ENCODE measurements around the gene NAALADL1. TPM values are rescaled to one million over a fixed set of nuclear protein-coding genes. Genes with fewer than 3 reads are reported as not detected.

Gene NAALADL1
- total RNA-seq, 2 donors from 2014 or later, result 2.2 to 4.5 TPM

DNA sequence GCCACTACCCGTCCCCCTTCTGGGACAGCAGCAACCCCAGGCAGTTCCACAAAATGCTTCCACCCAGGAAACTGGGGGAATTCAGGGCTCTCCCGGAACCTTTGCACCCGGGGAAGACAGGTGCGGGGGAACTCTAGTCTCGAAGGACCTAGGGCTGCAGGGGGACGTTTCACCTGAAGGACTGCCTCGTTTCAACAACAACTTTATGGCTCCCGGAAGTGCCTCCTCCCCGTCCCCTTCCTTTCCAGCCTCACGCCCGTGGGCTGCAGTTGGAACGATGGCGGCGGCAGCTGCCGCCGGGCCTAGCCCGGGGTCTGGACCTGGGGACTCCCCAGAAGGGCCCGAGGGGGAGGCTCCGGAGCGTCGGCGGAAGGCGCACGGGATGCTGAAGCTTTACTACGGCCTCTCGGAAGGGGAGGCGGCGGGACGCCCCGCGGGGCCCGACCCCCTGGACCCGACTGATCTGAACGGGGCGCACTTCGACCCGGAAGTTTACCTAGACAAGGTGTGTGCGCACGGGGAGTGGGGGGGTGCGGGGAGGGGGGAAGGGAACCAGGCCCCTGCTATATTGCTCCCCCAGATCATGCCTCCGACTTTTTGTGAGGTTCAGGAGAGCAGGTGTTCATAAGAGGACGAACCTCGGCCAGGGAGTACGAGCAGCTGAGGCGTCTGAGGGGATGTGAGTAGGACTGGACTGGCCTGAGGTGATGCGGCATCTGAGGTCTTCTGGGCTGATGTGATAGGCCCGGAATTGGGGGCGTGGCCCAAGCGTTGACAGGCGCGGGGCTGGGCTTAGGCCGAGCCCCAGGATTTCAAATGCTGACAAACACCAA is 37.8 kb upstream of the NAALADL1 start, which contains the start of gene VPS51:
VPS51 (plus strand) TSS at position 241 of the 833 bp plus-strand sequence; CDS start at position 278, 37 bp downstream.
- Mint-ChIP-seq H3K9me3 (no peaks in the 10 kb centered on the region), H3K27me3 (ENCODE audit: insufficient read depth) (no peaks in the 10 kb centered on the region), H3K27ac (peak within 1 kb of the TSS; percentile 98), H3K36me3 (ENCODE audit: low read depth) (peaks cover 12% of the 10 kb centered on the region), H3K4me3 (peak within 1 kb of the TSS; percentile 88), H3K4me1 (peaks cover 8% of the 10 kb centered on the region)
- 1 to 2% methylated on average over 11 to 52 of the region's 52 CpGs for WGBS, 2 experiments (ENCODE audit: insufficient coverage in 1 of 2, insufficient read length in 1 of 2)
- H3K27me3 ChIP-seq (ENCODE audit: control insufficient read depth, insufficient read depth, low read length, poor library complexity, severe bottlenecking), result no peaks in the 10 kb centered on the region
- TF ChIP-seq, protein P1, sequence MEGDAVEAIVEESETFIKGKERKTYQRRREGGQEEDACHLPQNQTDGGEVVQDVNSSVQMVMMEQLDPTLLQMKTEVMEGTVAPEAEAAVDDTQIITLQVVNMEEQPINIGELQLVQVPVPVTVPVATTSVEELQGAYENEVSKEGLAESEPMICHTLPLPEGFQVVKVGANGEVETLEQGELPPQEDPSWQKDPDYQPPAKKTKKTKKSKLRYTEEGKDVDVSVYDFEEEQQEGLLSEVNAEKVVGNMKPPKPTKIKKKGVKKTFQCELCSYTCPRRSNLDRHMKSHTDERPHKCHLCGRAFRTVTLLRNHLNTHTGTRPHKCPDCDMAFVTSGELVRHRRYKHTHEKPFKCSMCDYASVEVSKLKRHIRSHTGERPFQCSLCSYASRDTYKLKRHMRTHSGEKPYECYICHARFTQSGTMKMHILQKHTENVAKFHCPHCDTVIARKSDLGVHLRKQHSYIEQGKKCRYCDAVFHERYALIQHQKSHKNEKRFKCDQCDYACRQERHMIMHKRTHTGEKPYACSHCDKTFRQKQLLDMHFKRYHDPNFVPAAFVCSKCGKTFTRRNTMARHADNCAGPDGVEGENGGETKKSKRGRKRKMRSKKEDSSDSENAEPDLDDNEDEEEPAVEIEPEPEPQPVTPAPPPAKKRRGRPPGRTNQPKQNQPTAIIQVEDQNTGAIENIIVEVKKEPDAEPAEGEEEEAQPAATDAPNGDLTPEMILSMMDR (conservative IDR thresholded peaks at IDR 0.05), result no peak
- H3K4me1 ChIP-seq (ENCODE audit: control insufficient read depth, insufficient read depth, low read length), result peaks cover 5% of the 10 kb centered on the region
- H3K9me3 ChIP-seq (ENCODE audit: control insufficient read depth, low read length), result no peaks in the 10 kb centered on the region
- H3K27ac ChIP-seq (ENCODE audit: low read depth, low read length), result peak within 1 kb of the TSS; percentile 72
- H3K4me3 ChIP-seq (ENCODE audit: low read length), result peak within 1 kb of the TSS; percentile 86
- peaks cover 20% of the 10 kb centered on the region for H3K36me3 ChIP-seq (ENCODE audit: control insufficient read depth, insufficient read depth, low read length)
- peak; percentile 95 for DNase-seq
- peak within 1 kb of the TSS; percentile 75 for H3K9ac ChIP-seq (ENCODE audit: extremely low read depth, low read length, poor library complexity, severe bottlenecking)

DNA sequence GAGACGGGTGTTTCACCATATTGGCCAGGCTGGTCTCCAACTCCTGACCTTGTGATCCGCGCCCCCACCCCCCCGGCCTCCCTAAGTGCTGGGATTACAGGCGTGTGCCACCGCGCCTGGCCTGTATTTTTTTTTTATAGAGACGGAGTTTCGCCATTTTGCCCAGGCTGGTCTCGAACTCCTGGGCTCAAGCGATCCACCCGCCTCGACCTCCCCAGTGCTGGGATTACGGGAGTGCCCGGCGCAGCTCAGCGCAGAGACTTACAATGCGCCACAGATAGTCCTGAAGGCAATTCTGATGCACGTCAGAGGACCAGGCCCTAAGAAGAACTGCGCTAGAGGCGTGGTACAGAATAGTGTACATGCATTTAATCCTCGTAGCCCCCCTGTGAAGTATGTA is 37.1 kb upstream of the NAALADL1 start:
- peaks cover 8% of the 10 kb centered on the region for H3K4me1 Mint-ChIP-seq
- TF ChIP-seq, protein P1 (conservative IDR thresholded peaks at IDR 0.05), result no peak
- peak overlapping the region; percentile 88 for H3K4me3 Mint-ChIP-seq
- peak overlapping the region; percentile 98 for H3K27ac Mint-ChIP-seq
- no peaks in the 10 kb centered on the region for H3K27me3 Mint-ChIP-seq (ENCODE audit: insufficient read depth)
- H3K36me3 ChIP-seq (ENCODE audit: control insufficient read depth, insufficient read depth, low read length), result peaks cover 20% of the 10 kb centered on the region
- H3K4me3 ChIP-seq (ENCODE audit: low read length), result peak overlapping the region; percentile 86
- DNase-seq, result no peak
- peaks cover 13% of the 10 kb centered on the region for H3K36me3 Mint-ChIP-seq (ENCODE audit: low read depth)
- no peaks in the 10 kb centered on the region for H3K9me3 Mint-ChIP-seq
- H3K27ac ChIP-seq (ENCODE audit: low read depth, low read length), result no peak overlapping the region
- 90 to 92% methylated on average over 16 to 22 of the region's 22 CpGs for WGBS, 2 experiments (ENCODE audit: insufficient coverage in 1 of 2, insufficient read length in 1 of 2)
- H3K9me3 ChIP-seq (ENCODE audit: control insufficient read depth, low read length), result no peaks in the 10 kb centered on the region
- H3K4me1 ChIP-seq (ENCODE audit: control insufficient read depth, insufficient read depth, low read length), result peaks cover 5% of the 10 kb centered on the region
- H3K9ac ChIP-seq (ENCODE audit: extremely low read depth, low read length, poor library complexity, severe bottlenecking), result no peak overlapping the region
- no peaks in the 10 kb centered on the region for H3K27me3 ChIP-seq (ENCODE audit: control insufficient read depth, insufficient read depth, low read length, poor library complexity, severe bottlenecking)

DNA sequence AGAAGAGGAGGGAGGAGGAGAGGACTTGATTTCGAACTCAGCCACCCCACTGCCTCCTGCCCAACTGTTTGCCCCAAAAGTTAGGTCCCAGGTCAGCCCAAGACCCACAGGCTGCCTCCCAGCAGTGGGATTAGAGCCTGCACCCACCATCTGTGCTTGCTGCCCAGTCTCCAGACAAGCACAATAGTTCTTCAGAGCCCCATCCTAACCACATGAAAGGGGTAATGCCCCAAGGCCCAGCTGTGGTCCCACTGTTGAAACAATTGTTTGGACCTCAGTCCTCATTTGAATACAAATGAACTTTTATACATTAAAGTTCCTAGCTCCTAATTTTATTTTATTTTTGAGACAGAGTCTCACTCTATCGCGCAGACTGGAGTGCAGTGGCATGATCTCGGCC is 32.3 kb upstream of the NAALADL1 start:
- H3K4me3 Mint-ChIP-seq, result no peak overlapping the region
- DNase-seq, result no peak
- Histone ChIP-seq H3K27me3 (ENCODE audit: control insufficient read depth, insufficient read depth, low read length, poor library complexity, severe bottlenecking) (no peaks in the 10 kb centered on the region), H3K9ac (ENCODE audit: extremely low read depth, low read length, poor library complexity, severe bottlenecking) (no peak overlapping the region), H3K4me3 (ENCODE audit: low read length) (no peak overlapping the region), H3K36me3 (ENCODE audit: control insufficient read depth, insufficient read depth, low read length) (peaks cover 30% of the 10 kb centered on the region), H3K9me3 (ENCODE audit: control insufficient read depth, low read length) (no peaks in the 10 kb centered on the region), H3K27ac (ENCODE audit: low read depth, low read length) (no peak overlapping the region), H3K4me1 (ENCODE audit: control insufficient read depth, insufficient read depth, low read length) (no peaks in the 10 kb centered on the region)
- peaks cover 1% of the 10 kb centered on the region for H3K4me1 Mint-ChIP-seq
- peaks cover 36% of the 10 kb centered on the region for H3K36me3 Mint-ChIP-seq (ENCODE audit: low read depth)
- WGBS, 2 experiments (ENCODE audit: insufficient coverage in 1 of 2, insufficient read length in 1 of 2), result 94 to 99% methylated on average over 3 to 4 of the region's 4 CpGs
- H3K9me3 Mint-ChIP-seq, result no peaks in the 10 kb centered on the region
- H3K27ac Mint-ChIP-seq, result no peak overlapping the region
- TF ChIP-seq, protein P1 (conservative IDR thresholded peaks at IDR 0.05), result no peak
- no peaks in the 10 kb centered on the region for H3K27me3 Mint-ChIP-seq (ENCODE audit: insufficient read depth)

Data from endodermal cell (in vitro differentiated cells).